Small intestine (tissue), 16 donors: Measurements from ENCODE around the gene GTPBP2. TPM values are rescaled to one million over a fixed set of nuclear protein-coding genes. Genes with fewer than 3 reads are reported as not detected.

Experiments
- DNase-seq, 2 donors: peaks; one replicate each; pipeline versions ENCODE4 v3.0.0 to v3.0.0-alpha.2; 2013
- FAIRE-seq: peaks from 2 replicates; lab custom pipeline; 2012; peaks lifted over from hg19 to GRCh38; lab: Jason Lieb, UNC
- H3K27ac ChIP-seq, 3 donors: one replicate each; pipeline ENCODE4 v1.5.1; 2013; ENCODE audit warnings: low read length in 2 of 3, mild to moderate bottlenecking in 2 of 3, control low read depth in 1 of 3, inconsistent platforms in 1 of 3, low read depth in 1 of 3, moderate library complexity in 1 of 3
- H3K27me3 ChIP-seq, 3 donors: one replicate each; pipeline ENCODE4 v1.6.1; 2013; ENCODE audit warnings: low read length in 3 of 3, inconsistent platforms in 1 of 3; ENCODE audit not compliant: control insufficient read depth in 3 of 3, insufficient read depth in 3 of 3
- H3K36me3 ChIP-seq, 3 donors: one replicate each; pipeline ENCODE4 v1.6.1; 2013; ENCODE audit warnings: low read length in 3 of 3, inconsistent platforms in 1 of 3, low read depth in 1 of 3, mild to moderate bottlenecking in 1 of 3, moderate library complexity in 1 of 3; ENCODE audit not compliant: control insufficient read depth in 3 of 3, insufficient read depth in 2 of 3
- H3K4me1 ChIP-seq, 3 donors: one replicate each; pipeline ENCODE4 v1.6.1; 2013; ENCODE audit warnings: low read length in 2 of 3, inconsistent platforms in 1 of 3, low read depth in 1 of 3, mild to moderate bottlenecking in 1 of 3, moderate library complexity in 1 of 3; ENCODE audit not compliant: control insufficient read depth in 3 of 3, insufficient read depth in 2 of 3
- H3K4me3 ChIP-seq, 3 donors: one replicate each; pipeline ENCODE4 v1.5.1; 2013; ENCODE audit warnings: low read length in 3 of 3, control low read depth in 1 of 3, inconsistent platforms in 1 of 3, low read depth in 1 of 3, mild to moderate bottlenecking in 1 of 3, moderate library complexity in 1 of 3
- H3K9me3 ChIP-seq, 2 donors: one replicate each; pipeline ENCODE4 v1.6.1; 2013; ENCODE audit warnings: low read depth in 1 of 2, low read length in 1 of 2; ENCODE audit not compliant: control insufficient read depth in 2 of 2, insufficient read depth in 1 of 2
- WGBS, 3 donors: extraction: QIAGEN DNeasy Blood & Tissue Kit; methylation state at CpG; one replicate each; pipeline ENCODE4 v1.1.7; 2013; 5-methylcytosine and 5-hydroxymethylcytosine counted together
- long read RNA-seq, 10 donors: transcript quantifications; one replicate each; lab custom pipeline, GENCODE V29; 2026
- polyA plus RNA-seq, 4 donors: library from polyadenylated mRNA; stranded (reverse) in 3 of 4; unstranded in 1 of 4; fragments of 200-250 nt in 3 of 4; fragments of 120-200 nt in 1 of 4; gene quantifications; one replicate each; pipeline versions ENCODE4 v1.2.1 to v1.2.3, GENCODE V29; 2013
- donor health status: healthy with polysubstance abuse.
- donor health status: control.
- donor health status: control.
- donor health status: Bipolar disorder and iron deficiency.
- donor health status: healthy.

Gene GTPBP2
- 10 to 100 TPM; 33.7 to 81.6 (median 45.7) TPM for polyA plus RNA-seq
- long read RNA-seq, donor 1, partial matches to known transcripts: 0 of 2 reads
- long read RNA-seq, donor 1, other reads (novel, unspliced or antisense): 0 of 2 reads
- long read RNA-seq, donor 2: 0 reads
- long read RNA-seq, donor 3, partial matches to known transcripts: 7 of 8 reads
- long read RNA-seq, donor 3, other reads (novel, unspliced or antisense): 0 of 8 reads
- long read RNA-seq, donor 4: 0 reads
- long read RNA-seq, donor 5: 0 reads
- long read RNA-seq, donor 6, partial matches to known transcripts: 0 of 4 reads
- long read RNA-seq, donor 6, other reads (novel, unspliced or antisense): 0 of 4 reads
- long read RNA-seq, donor 7, partial matches to known transcripts: 21 of 24 reads
- long read RNA-seq, donor 7, other reads (novel, unspliced or antisense): 0 of 24 reads
- long read RNA-seq, donor 8: 0 reads
- long read RNA-seq, donor 9, partial matches to known transcripts: 0 of 1 reads
- long read RNA-seq, donor 9, other reads (novel, unspliced or antisense): 0 of 1 reads
- long read RNA-seq, donor 10, partial matches to known transcripts: 5 of 6 reads
- long read RNA-seq, donor 10, other reads (novel, unspliced or antisense): 0 of 6 reads

- Histone ChIP-seq H3K9me3 (no peaks in the 10 kb centered on the region), H3K4me1 (peaks cover 0 to 19% (median 6%) of the 10 kb centered on the region in 3 donors), H3K27me3 (no peaks in the 10 kb centered on the region), H3K4me3 (peak within 1 kb of the TSS; percentile 93 to 100 (median 95)), H3K27ac (peak within 1 kb of the TSS; percentile 66 to 97 (median 96)), H3K36me3 (peaks cover under 1 to 33% (median 2%) of the 10 kb centered on the region in 3 donors)
- FAIRE-seq (no peak), DNase-seq (peak; percentile 99)
- 0 to 1% (median 0%) methylated on average over 25 to 46 of the region's 46 CpGs for WGBS, 3 donors
Measured at GRCh38 chr6:43629104-43629504, at the start of gene GTPBP2. TSS of gene GTPBP2 (minus strand) at chr6:43629264. CDS start at chr6:43629162, 102 bp downstream.

GRCh38 chr6:43678341-43678740 lies 49.3 kb upstream of the GTPBP2 start:
- Histone ChIP-seq H3K4me1 (peaks cover 3 to 18% (median 12%) of the 10 kb centered on the region in 3 donors), H3K9me3 (no peaks in the 10 kb centered on the region), H3K36me3 (peaks cover 10 to 80% (median 25%) of the 10 kb centered on the region in 3 donors), H3K27me3 (no peaks in the 10 kb centered on the region), H3K4me3 (no peak overlapping the region), H3K27ac (no peak overlapping the region)
- no peak for DNase-seq
- no peak for FAIRE-seq
- 82 to 93% (median 91%) methylated on average over 7 of the region's 7 CpGs for WGBS, 3 donors

- Histone ChIP-seq H3K36me3 (peaks cover 10 to 80% (median 23%) of the 10 kb centered on the region in 3 donors), H3K27me3 (no peaks in the 10 kb centered on the region), H3K27ac (no peak overlapping the region), H3K4me3 (no peak overlapping the region), H3K9me3 (no peaks in the 10 kb centered on the region), H3K4me1 (peaks cover 2 to 21% (median 7%) of the 10 kb centered on the region in 3 donors)
- no peak for DNase-seq
- 61 to 72% (median 70%) methylated on average over 7 of the region's 7 CpGs for WGBS, 3 donors
- no peak for FAIRE-seq
Measured at GRCh38 chr6:43677759-43678158, 48.7 kb upstream of the GTPBP2 start.

GRCh38 chr6:43676962-43677606 lies 48.0 kb upstream of the GTPBP2 start:
- DNase-seq: no peak
- no peaks in the 10 kb centered on the region for H3K27me3 ChIP-seq
- no peak overlapping the region for H3K27ac ChIP-seq
- H3K9me3 ChIP-seq: no peaks in the 10 kb centered on the region
- WGBS, 3 donors: 87 to 91% (median 89%) methylated on average over 7 of the region's 7 CpGs
- H3K4me1 ChIP-seq: peaks cover 2 to 20% (median 7%) of the 10 kb centered on the region in 3 donors
- H3K4me3 ChIP-seq: no peak overlapping the region
- no peak for FAIRE-seq
- peaks cover 10 to 81% (median 23%) of the 10 kb centered on the region in 3 donors for H3K36me3 ChIP-seq

GRCh38 chr6:43674921-43675320 lies 45.9 kb upstream of the GTPBP2 start:
- H3K27ac ChIP-seq: no peak overlapping the region
- H3K27me3 ChIP-seq: no peaks in the 10 kb centered on the region
- 95 to 97% (median 96%) methylated on average over 7 to 8 of the region's 8 CpGs for WGBS, 3 donors
- DNase-seq (no peak), FAIRE-seq (no peak)
- no peak overlapping the region for H3K4me3 ChIP-seq
- peaks cover 13 to 90% (median 23%) of the 10 kb centered on the region in 3 donors for H3K36me3 ChIP-seq
- no peaks in the 10 kb centered on the region for H3K9me3 ChIP-seq
- peaks cover 0 to 19% (median 0%) of the 10 kb centered on the region in 3 donors for H3K4me1 ChIP-seq

GRCh38 chr6:43674291-43674690 lies 45.2 kb upstream of the GTPBP2 start:
- no peaks in the 10 kb centered on the region for H3K9me3 ChIP-seq
- no peaks in the 10 kb centered on the region for H3K27me3 ChIP-seq
- no peak overlapping the region for H3K27ac ChIP-seq
- WGBS, 3 donors: 95 to 98% (median 96%) methylated on average over 2 of the region's 2 CpGs
- H3K4me1 ChIP-seq: peaks cover 0 to 22% (median 0%) of the 10 kb centered on the region in 3 donors
- peaks cover 13 to 90% (median 21%) of the 10 kb centered on the region in 3 donors for H3K36me3 ChIP-seq
- no peak overlapping the region for H3K4me3 ChIP-seq
- FAIRE-seq (no peak), DNase-seq (no peak)

- Histone ChIP-seq H3K27me3 (no peaks in the 10 kb centered on the region), H3K9me3 (no peaks in the 10 kb centered on the region), H3K27ac (no peak overlapping the region), H3K4me3 (no peak overlapping the region), H3K36me3 (peaks cover 13 to 91% (median 18%) of the 10 kb centered on the region in 3 donors), H3K4me1 (peaks cover 0 to 24% (median 0%) of the 10 kb centered on the region in 3 donors)
- WGBS, 3 donors: 83 to 94% (median 93%) methylated on average over 13 to 15 of the region's 15 CpGs
- FAIRE-seq (no peak), DNase-seq (no peak)
Measured at GRCh38 chr6:43673444-43674084, 44.5 kb upstream of the GTPBP2 start.
